Measurements from ENCODE around the gene SLBP.
"Not testable (repeated sequence)": the region's sequence is repeated elsewhere in the genome, so short reads cannot be mapped to it uniquely, and the experiment has no call there.

The SLBP gene

DNA sequence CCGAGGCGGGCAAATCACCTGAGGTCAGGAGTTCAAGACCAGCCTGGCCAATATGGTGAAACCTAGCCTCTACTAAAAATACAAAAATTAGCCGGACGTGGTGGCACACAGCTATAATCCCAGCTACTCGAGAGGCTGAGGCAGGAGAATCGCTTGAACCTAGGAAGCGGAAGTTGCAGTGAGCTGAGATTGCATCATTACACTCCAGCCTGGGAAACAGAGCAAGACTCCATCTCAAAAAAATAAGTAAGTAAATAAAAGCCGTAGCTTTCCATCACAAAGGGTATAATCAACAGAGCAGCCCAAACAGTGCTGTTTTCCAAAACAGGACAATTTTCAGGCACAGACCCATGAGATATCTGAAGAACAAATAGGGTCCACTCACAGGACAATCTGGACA is 10.4 kb downstream of the SLBP start:
- not testable (repeated sequence) for H3K27me3 ChIP-seq (ENCODE audit: insufficient read depth, low read length); H3K9ac ChIP-seq (ENCODE audit: low read depth, low read length); H3K4me1 ChIP-seq (ENCODE audit: insufficient read depth, low read length); H3K9me3 ChIP-seq (ENCODE audit: insufficient read depth, low read depth, low read length); H3K4me3 ChIP-seq (ENCODE audit: low read length); H3K27ac ChIP-seq (ENCODE audit: low read depth, low read length)
- WGBS: 96% methylated on average over 8 of the region's 8 CpGs
- peaks cover 86% of the 10 kb centered on the region for H3K36me3 ChIP-seq (ENCODE audit: insufficient read depth, low read length)

- Histone ChIP-seq H3K27ac (ENCODE audit: low read depth, low read length) (no peak overlapping the region), H3K9me3 (ENCODE audit: insufficient read depth, low read depth, low read length) (no peaks in the 10 kb centered on the region), H3K9ac (ENCODE audit: low read depth, low read length) (no peak overlapping the region), H3K36me3 (ENCODE audit: insufficient read depth, low read length) (peaks cover 91% of the 10 kb centered on the region), H3K27me3 (ENCODE audit: insufficient read depth, low read length) (no peaks in the 10 kb centered on the region), H3K4me1 (ENCODE audit: insufficient read depth, low read length) (no peaks in the 10 kb centered on the region), H3K4me3 (ENCODE audit: low read length) (no peak overlapping the region)
- WGBS: 98% methylated on average over 5 of the region's 5 CpGs
Observed at GRCh38 chr4:1695913-1696312, 16.2 kb downstream of the SLBP start.

DNA sequence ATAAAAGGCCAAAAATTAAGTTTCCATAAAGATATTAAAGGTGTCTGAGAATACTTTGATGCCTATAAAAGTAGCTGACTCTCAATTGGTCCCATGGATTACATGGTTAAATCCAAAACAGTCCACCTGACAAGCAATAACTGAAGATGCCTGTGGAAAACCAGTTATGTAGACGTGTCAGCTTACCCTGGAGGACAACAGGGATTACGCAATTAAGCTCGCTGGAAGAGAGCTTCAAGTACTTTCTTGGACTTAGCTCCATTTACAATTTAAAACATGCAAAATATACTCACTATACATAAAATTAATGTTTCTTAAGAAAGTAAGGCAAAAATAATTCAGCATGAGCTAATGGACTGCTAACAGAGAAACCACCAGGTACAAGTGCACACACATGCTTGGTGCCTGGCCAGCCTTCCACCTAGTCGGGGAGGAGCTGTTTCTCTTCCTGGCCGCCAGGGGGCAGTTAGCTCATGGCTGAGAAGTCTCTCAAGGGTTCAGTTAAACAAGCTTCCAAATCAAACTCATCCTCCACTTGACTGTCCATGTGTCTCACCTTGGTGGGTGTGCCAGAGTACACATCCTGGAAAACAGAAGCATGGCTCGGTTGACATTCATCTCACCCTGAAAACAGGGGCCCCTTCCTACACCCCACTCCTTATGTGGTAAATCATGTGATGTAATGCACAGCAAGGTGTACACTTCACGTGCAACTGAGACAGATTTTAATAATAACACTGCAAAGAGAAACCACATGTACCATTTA is 18.8 kb downstream of the SLBP start:
- Histone ChIP-seq H3K36me3 (ENCODE audit: insufficient read depth, low read length) (peaks cover 71% of the 10 kb centered on the region), H3K27me3 (ENCODE audit: insufficient read depth, low read length) (no peaks in the 10 kb centered on the region)
- 73% methylated on average over 7 of the region's 7 CpGs for WGBS

DNA sequence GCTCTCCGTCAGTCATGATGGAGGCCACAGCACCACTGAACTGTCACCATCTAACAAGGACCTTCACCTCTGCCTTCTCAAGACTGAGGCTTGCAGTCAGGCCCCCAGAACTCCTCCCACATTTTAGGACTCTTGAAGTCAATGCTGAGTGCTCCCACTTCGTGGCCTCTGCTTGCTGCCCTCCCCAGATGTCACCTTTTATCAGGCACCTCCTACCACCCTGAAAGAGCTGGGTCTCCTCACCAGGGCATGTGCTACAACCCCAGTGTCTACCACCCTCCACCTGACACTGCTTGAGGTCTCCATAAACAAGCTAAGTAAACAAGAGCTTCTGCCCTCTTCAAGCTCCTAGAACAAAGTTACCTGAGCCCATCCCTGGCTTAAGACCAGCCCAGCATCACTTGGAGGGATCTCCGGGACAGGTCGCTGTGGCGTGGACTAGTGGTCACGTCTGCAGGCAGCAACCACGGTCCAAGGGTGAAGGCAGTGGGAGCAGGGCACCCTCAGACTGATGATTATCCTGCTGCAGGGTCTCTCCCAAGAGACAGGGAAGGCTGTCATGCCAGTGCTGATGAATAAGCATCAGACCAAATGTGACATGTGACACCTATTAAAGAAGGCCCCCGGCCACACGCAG is 20.3 kb downstream of the SLBP start:
- no peak overlapping the region for H3K27ac ChIP-seq (ENCODE audit: low read depth, low read length)
- WGBS: 90% methylated on average over 9 of the region's 9 CpGs
- H3K4me3 ChIP-seq (ENCODE audit: low read length): no peak overlapping the region
- peaks cover 60% of the 10 kb centered on the region for H3K36me3 ChIP-seq (ENCODE audit: insufficient read depth, low read length)
- no peaks in the 10 kb centered on the region for H3K4me1 ChIP-seq (ENCODE audit: insufficient read depth, low read length)
- no peak overlapping the region for H3K9ac ChIP-seq (ENCODE audit: low read depth, low read length)
- H3K27me3 ChIP-seq (ENCODE audit: insufficient read depth, low read length): no peaks in the 10 kb centered on the region
- no peaks in the 10 kb centered on the region for H3K9me3 ChIP-seq (ENCODE audit: insufficient read depth, low read depth, low read length)

More for the DNA sequence above, 18.8 kb downstream of the SLBP start:
- H3K27ac ChIP-seq (ENCODE audit: low read depth, low read length): no peak overlapping the region
- H3K9me3 ChIP-seq (ENCODE audit: insufficient read depth, low read depth, low read length): no peaks in the 10 kb centered on the region
- H3K4me3 ChIP-seq (ENCODE audit: low read length): no peak overlapping the region
- no peak overlapping the region for H3K9ac ChIP-seq (ENCODE audit: low read depth, low read length)
- H3K4me1 ChIP-seq (ENCODE audit: insufficient read depth, low read length): no peaks in the 10 kb centered on the region

DNA sequence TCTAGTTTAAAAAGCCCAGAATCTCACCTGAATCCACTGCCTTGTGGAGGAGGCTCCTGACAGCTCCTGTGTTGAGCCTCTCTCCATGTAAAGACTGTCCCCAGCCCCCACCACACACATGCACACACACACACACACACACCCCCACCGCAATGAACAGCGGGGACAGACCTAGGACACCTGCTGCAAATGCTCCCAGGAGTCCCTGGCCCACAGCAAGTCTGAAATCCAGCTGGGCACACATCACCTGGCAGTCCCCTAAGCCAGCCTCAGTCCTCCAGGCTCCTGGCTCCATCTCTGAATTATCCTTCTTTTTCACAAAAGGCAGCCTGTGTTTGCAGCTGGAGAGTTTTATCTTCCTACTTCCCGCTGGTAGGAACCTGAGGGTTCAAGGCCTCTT is 21.4 kb downstream of the SLBP start:
- no peak overlapping the region for H3K9ac ChIP-seq (ENCODE audit: low read depth, low read length)
- 92% methylated on average over 3 of the region's 3 CpGs for WGBS
- H3K4me1 ChIP-seq (ENCODE audit: insufficient read depth, low read length): no peaks in the 10 kb centered on the region
- no peak overlapping the region for H3K4me3 ChIP-seq (ENCODE audit: low read length)
- H3K27me3 ChIP-seq (ENCODE audit: insufficient read depth, low read length): no peaks in the 10 kb centered on the region
- no peak overlapping the region for H3K27ac ChIP-seq (ENCODE audit: low read depth, low read length)
- H3K36me3 ChIP-seq (ENCODE audit: insufficient read depth, low read length): peaks cover 50% of the 10 kb centered on the region
- H3K9me3 ChIP-seq (ENCODE audit: insufficient read depth, low read depth, low read length): no peaks in the 10 kb centered on the region

DNA sequence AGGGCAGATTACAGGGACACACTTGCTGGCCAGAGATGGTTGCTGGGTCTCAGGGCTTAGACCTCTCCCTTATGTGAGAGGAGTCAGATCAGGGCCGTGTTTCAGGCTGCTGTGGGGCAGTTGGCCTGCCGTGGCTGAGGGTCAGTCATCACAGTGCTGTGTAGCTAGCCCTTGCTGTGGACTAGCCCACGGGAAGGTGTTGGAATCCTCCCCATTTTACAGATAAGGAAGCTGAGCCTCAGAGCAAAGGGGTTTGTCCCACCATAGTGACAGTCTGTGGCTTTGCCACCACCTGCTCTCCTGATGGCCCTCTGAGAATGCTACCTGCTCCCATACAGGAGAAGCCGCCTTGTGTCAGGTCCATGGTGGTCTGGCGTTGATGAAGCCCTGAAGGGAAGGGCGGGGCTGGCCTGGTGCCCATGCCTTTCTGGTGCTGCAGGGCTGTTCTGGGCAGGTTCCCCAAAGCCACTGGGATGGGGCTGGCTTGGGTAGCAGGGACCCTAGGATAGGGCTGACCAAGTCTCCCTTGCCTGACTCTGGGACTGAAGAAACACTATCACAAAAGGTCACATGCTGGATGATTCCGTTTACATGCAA is 25.6 kb downstream of the SLBP start:
- no peak overlapping the region for H3K27ac ChIP-seq (ENCODE audit: low read depth, low read length)
- H3K9ac ChIP-seq (ENCODE audit: low read depth, low read length): no peak overlapping the region
- 72% methylated on average over 7 of the region's 7 CpGs for whole genome bisulfite sequencing

GRCh38 chr4:1685235-1686150 is 26.6 kb downstream of the SLBP start:
- Histone ChIP-seq H3K36me3 (ENCODE audit: insufficient read depth, low read length) (peaks cover 2% of the 10 kb centered on the region), H3K27me3 (ENCODE audit: insufficient read depth, low read length) (peaks cover 17% of the 10 kb centered on the region), H3K9ac (ENCODE audit: low read depth, low read length) (no peak overlapping the region), H3K9me3 (ENCODE audit: insufficient read depth, low read depth, low read length) (no peaks in the 10 kb centered on the region), H3K27ac (ENCODE audit: low read depth, low read length) (no peak overlapping the region), H3K4me1 (ENCODE audit: insufficient read depth, low read length) (peaks cover 5% of the 10 kb centered on the region; the same call in 1 of the 2 replicates), H3K4me3 (ENCODE audit: low read length) (no peak overlapping the region)
- WGBS: 93% methylated on average over 23 of the region's 23 CpGs

More for the DNA sequence above, 25.6 kb downstream of the SLBP start:
- Histone ChIP-seq H3K36me3 (ENCODE audit: insufficient read depth, low read length) (peaks cover 12% of the 10 kb centered on the region), H3K27me3 (ENCODE audit: insufficient read depth, low read length) (peaks cover 17% of the 10 kb centered on the region), H3K9me3 (ENCODE audit: insufficient read depth, low read depth, low read length) (no peaks in the 10 kb centered on the region), H3K4me3 (ENCODE audit: low read length) (no peak overlapping the region), H3K4me1 (ENCODE audit: insufficient read depth, low read length) (peaks cover 5% of the 10 kb centered on the region; the same call in 1 of the 2 replicates)

GRCh38 chr4:1684506-1685234 is 27.4 kb downstream of the SLBP start:
- WGBS: 35% methylated on average over 66 of the region's 66 CpGs
- Histone ChIP-seq H3K4me3 (ENCODE audit: low read length) (peak overlapping the region; percentile 49), H3K9ac (ENCODE audit: low read depth, low read length) (peak overlapping the region; percentile 31; the same call in 1 of the 2 replicates), H3K27me3 (ENCODE audit: insufficient read depth, low read length) (peaks cover 17% of the 10 kb centered on the region), H3K9me3 (ENCODE audit: insufficient read depth, low read depth, low read length) (no peaks in the 10 kb centered on the region), H3K27ac (ENCODE audit: low read depth, low read length) (no peak overlapping the region), H3K4me1 (ENCODE audit: insufficient read depth, low read length) (peaks cover 5% of the 10 kb centered on the region; the same call in 1 of the 2 replicates), H3K36me3 (ENCODE audit: insufficient read depth, low read length) (no peaks in the 10 kb centered on the region)

DNA sequence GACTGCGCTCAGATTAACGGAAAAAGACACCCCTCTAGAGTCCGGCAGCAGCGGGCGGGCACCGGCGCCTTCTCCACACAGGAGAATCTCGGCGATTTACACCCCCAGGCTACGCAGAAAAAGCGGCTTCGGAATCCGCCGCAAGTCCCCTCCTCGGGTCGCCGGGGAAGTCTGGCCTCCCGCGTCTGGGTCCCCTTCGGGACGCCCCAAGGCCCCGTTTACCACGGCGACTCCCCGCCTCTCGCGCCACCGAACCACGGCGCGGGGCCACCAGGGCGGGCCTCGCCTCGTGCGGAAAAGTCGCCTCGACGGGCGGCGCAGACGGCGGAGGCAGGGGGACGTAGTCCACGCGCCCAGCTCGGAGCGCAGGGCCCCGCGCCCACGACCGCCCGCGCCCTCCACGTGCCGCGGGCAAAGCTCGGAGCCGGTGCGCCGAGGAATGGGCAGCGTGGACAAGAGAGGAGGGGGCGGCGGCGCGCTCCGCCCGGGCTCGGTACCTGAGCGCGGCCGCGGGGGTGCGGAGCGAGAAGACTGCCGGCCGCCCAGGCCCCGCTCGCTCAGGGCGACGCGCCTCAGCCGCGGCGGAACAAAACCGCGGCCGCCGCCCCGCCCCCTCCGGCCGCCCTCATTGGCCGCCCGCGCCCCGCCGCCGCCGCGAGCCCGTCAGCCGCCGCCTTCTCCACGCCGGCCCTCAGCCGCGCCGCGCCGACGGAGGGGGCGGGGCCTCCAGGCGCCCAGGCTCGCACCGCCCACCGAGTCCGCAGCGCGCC is 28.2 kb downstream of the SLBP start, which contains the start of gene FAM53A:
FAM53A (minus strand) TSS at position 578 of the 770 bp plus-strand sequence. CDS start 15,572 bp downstream, outside the sequence.
- peaks cover 5% of the 10 kb centered on the region; the same call in 1 of the 2 replicates for H3K4me1 ChIP-seq (ENCODE audit: insufficient read depth, low read length)
- peak within 1 kb of the TSS; percentile 54 for H3K4me3 ChIP-seq (ENCODE audit: low read length)
- no peaks in the 10 kb centered on the region for H3K36me3 ChIP-seq (ENCODE audit: insufficient read depth, low read length)
- peak within 1 kb of the TSS; percentile 67 for H3K9ac ChIP-seq (ENCODE audit: low read depth, low read length)
- WGBS: 1% methylated on average over 118 of the region's 118 CpGs
- H3K27ac ChIP-seq (ENCODE audit: low read depth, low read length): no peak within 1 kb of the TSS
- peaks cover 17% of the 10 kb centered on the region for H3K27me3 ChIP-seq (ENCODE audit: insufficient read depth, low read length)
- H3K9me3 ChIP-seq (ENCODE audit: insufficient read depth, low read depth, low read length): no peaks in the 10 kb centered on the region
